Measurements from ENCODE around the gene NEDD8. TPM values are rescaled to one million over a fixed set of nuclear protein-coding genes. Genes with fewer than 3 reads are reported as not detected.

Gene NEDD8
- total and polyA plus RNA-seq, 2 experiments from 2014 or later: 264 to 492 TPM

DNA sequence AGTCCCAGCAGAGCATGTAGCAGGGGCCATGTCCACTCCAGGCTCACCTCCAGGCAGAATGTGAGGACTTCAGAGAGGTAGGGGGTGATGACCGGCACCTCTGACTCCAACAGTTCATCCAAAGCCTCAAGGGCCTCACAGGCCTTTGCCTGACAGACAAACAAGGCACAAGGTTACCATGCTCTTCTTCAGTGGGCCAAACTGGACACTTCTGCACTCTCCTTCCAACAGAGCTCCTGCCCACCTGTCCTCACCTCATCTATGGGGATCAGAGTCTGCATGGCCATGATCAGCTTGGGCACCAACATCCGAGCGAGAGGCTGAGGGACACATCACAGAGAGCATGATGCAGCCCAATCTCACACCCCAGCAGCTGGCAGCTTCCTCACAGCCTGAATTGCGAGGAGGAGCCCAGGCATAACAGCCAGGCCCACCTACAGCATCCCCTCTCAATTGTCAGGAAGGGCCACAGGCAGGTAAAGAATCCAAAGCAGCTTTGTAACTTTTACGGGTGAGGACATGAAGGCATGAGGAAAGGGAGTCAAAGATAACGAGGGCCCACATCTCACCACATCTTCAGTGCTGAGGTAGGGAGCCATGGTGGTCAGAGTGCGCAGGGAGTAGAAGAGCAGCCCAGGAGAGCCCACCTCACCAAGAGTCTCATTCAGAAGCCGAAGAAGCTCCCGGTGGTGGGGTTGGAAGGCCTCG is 45.2 kb downstream of the NEDD8 start:
- TF ChIP-seq, protein P1, sequence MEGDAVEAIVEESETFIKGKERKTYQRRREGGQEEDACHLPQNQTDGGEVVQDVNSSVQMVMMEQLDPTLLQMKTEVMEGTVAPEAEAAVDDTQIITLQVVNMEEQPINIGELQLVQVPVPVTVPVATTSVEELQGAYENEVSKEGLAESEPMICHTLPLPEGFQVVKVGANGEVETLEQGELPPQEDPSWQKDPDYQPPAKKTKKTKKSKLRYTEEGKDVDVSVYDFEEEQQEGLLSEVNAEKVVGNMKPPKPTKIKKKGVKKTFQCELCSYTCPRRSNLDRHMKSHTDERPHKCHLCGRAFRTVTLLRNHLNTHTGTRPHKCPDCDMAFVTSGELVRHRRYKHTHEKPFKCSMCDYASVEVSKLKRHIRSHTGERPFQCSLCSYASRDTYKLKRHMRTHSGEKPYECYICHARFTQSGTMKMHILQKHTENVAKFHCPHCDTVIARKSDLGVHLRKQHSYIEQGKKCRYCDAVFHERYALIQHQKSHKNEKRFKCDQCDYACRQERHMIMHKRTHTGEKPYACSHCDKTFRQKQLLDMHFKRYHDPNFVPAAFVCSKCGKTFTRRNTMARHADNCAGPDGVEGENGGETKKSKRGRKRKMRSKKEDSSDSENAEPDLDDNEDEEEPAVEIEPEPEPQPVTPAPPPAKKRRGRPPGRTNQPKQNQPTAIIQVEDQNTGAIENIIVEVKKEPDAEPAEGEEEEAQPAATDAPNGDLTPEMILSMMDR (IDR thresholded peaks at IDR 0.05; ENCODE audit: low read depth, low read length): no peak
- no peak overlapping the region for H3K4me3 ChIP-seq
- no peaks in the 10 kb centered on the region for H3K27me3 ChIP-seq
- no peaks in the 10 kb centered on the region for H3K4me1 ChIP-seq (ENCODE audit: low read depth)
- H3K9me3 ChIP-seq (ENCODE audit: low read depth): no peaks in the 10 kb centered on the region
- H3K27ac ChIP-seq: no peak overlapping the region
- DNase-seq (ENCODE audit: low read depth in 1 of 2, low spot score in 1 of 2): no peak
- peaks cover 21% of the 10 kb centered on the region for H3K36me3 ChIP-seq

DNA sequence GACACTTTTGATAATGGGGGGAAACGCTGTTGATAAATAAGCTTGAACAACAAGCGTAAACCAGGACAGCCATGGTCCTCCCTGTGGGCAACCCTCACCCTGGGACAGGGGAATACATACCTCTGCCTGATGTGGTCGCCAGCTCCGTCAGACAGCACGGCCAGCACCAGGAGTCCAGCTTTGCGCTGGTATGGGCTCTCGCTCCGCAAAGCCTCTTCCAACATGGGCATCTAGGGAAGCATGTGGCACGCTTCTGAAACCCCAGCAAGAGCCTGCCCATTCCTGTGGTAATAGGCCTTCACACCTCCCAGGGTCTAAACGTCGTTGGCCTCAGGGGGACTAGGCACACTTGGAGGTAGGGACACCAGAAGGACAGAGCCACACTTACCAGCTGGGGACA is 46.4 kb downstream of the NEDD8 start:
- H3K4me1 ChIP-seq (ENCODE audit: low read depth): no peaks in the 10 kb centered on the region
- no peak overlapping the region for H3K4me3 ChIP-seq
- peaks cover 19% of the 10 kb centered on the region for H3K36me3 ChIP-seq
- H3K9me3 ChIP-seq (ENCODE audit: low read depth): no peaks in the 10 kb centered on the region
- no peak overlapping the region for H3K27ac ChIP-seq
- TF ChIP-seq, protein P1 (IDR thresholded peaks at IDR 0.05; ENCODE audit: low read depth, low read length): no peak
- H3K27me3 ChIP-seq: no peaks in the 10 kb centered on the region
- no peak for DNase-seq (ENCODE audit: low read depth in 1 of 2, low spot score in 1 of 2)

DNA sequence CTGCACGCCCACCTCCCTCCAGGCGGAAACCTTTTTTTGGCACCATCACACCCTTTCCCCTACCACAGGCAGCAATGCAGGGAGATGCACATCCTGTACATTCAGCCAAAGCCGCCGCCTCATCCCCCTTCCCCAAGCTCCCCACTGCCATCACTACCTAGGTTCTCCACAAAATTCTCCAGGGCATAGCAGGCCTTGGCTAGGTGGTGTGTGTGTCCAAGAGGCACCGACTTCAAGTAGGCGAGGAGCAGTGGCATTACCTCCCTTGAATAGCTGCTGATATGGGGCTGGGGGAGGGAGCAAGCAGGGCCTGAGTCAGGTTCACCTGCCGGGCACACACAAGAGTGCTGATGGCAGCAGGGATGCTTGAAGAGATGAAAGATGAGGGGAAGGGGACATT is 47.1 kb downstream of the NEDD8 start:
- no peaks in the 10 kb centered on the region for H3K27me3 ChIP-seq
- no peak for DNase-seq (ENCODE audit: low read depth in 1 of 2, low spot score in 1 of 2)
- no peak overlapping the region for H3K27ac ChIP-seq
- TF ChIP-seq, protein P1 (IDR thresholded peaks at IDR 0.05; ENCODE audit: low read depth, low read length): no peak
- no peaks in the 10 kb centered on the region for H3K4me1 ChIP-seq (ENCODE audit: low read depth)
- peaks cover 19% of the 10 kb centered on the region for H3K36me3 ChIP-seq
- H3K4me3 ChIP-seq: no peak overlapping the region
- no peaks in the 10 kb centered on the region for H3K9me3 ChIP-seq (ENCODE audit: low read depth)

DNA sequence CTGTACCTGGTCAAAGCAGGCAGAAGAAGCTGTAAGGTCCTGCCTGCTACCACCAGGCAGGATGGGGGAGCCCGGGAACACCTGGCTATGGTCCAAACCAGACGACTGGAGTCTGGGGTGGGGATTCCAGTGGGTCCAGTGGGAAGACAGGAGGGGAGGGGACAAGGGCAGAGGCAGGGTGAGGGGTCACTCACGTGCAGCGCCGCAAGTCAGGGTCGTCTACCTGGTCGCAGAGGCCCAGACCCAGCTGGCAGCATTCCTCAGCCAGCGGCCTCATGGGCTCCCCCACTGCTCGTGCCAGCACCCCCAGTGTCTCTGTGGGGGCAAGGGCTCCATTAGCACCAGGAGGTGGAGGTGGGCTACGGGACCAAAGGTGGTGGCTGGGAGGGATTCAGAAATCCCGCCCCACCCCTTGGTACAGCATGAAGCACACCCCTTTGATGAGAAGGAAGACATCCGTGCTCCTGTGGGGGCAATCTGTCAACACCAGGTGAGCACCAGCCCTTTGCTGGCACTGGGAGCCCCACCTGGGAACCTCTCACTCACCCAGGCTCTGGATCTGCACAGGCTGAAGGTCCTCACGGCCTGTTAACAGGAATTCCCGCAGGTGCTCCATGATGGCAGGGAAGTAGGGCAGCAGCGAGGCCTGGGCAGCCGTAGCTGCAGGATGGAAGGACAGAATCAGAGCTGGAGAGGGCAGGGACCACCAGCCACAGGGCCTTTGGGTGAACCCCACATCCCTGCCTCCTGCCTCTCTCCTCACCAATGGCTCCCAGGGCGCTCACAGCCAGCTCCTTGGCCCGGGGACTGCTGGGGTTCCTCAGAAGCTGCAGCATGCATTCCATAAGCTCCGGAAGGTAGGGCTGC is 47.8 kb downstream of the NEDD8 start:
- no peaks in the 10 kb centered on the region for H3K9me3 ChIP-seq (ENCODE audit: low read depth)
- no peak overlapping the region for H3K4me3 ChIP-seq
- H3K36me3 ChIP-seq: peaks cover 19% of the 10 kb centered on the region
- no peaks in the 10 kb centered on the region for H3K4me1 ChIP-seq (ENCODE audit: low read depth)
- no peak overlapping the region for H3K27ac ChIP-seq
- no peak for DNase-seq (ENCODE audit: low read depth in 1 of 2, low spot score in 1 of 2)
- TF ChIP-seq, protein P1 (IDR thresholded peaks at IDR 0.05; ENCODE audit: low read depth, low read length): no peak
- no peaks in the 10 kb centered on the region for H3K27me3 ChIP-seq

DNA sequence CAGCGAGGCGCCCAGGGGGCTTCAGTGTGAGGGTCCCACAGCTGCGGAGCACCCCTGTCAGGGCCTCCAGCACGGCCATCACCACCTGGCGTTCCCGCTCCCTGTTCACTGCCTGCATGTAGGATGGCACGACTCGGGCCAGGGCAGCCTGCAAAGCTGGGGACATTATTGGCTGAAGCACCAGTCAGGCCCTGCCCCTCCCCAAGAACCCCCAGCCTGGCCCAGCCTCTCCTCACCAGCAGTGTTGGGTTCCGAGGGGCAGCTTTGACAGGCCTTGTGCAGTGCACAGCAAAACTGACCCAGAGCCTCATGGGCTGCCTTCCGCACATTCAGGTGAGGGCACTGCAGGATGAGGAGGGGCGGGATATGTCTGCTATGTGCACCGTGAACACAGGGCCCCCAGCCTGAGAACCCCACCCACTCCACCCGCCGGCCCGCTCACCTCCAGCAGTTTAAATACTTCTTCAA is 49.1 kb downstream of the NEDD8 start:
- Histone ChIP-seq H3K9me3 (ENCODE audit: low read depth) (no peaks in the 10 kb centered on the region), H3K4me1 (ENCODE audit: low read depth) (no peaks in the 10 kb centered on the region), H3K27me3 (no peaks in the 10 kb centered on the region), H3K27ac (no peak overlapping the region), H3K36me3 (peaks cover 21% of the 10 kb centered on the region), H3K4me3 (no peak overlapping the region)
- no peak for DNase-seq (ENCODE audit: low read depth in 1 of 2, low spot score in 1 of 2)
- TF ChIP-seq, protein P1 (IDR thresholded peaks at IDR 0.05; ENCODE audit: low read depth, low read length): no peak
